Activated gamma-delta T cell treated with anti-CD3 and anti-CD28 coated beads, Interleukin-2, amount 50 U/mL, for 16 hours (primary cell): ENCODE measurements around the gene HIF1A.
"Not testable (repeated sequence)": the region's sequence is repeated elsewhere in the genome, so short reads cannot be mapped to it uniquely, and the experiment has no call there.

Source experiments
- DNase-seq: peaks from one replicate; pipeline ENCODE4 v3.0.0-alpha.2; 2020; ENCODE audit warnings: low read depth

Gene HIF1A

DNA sequence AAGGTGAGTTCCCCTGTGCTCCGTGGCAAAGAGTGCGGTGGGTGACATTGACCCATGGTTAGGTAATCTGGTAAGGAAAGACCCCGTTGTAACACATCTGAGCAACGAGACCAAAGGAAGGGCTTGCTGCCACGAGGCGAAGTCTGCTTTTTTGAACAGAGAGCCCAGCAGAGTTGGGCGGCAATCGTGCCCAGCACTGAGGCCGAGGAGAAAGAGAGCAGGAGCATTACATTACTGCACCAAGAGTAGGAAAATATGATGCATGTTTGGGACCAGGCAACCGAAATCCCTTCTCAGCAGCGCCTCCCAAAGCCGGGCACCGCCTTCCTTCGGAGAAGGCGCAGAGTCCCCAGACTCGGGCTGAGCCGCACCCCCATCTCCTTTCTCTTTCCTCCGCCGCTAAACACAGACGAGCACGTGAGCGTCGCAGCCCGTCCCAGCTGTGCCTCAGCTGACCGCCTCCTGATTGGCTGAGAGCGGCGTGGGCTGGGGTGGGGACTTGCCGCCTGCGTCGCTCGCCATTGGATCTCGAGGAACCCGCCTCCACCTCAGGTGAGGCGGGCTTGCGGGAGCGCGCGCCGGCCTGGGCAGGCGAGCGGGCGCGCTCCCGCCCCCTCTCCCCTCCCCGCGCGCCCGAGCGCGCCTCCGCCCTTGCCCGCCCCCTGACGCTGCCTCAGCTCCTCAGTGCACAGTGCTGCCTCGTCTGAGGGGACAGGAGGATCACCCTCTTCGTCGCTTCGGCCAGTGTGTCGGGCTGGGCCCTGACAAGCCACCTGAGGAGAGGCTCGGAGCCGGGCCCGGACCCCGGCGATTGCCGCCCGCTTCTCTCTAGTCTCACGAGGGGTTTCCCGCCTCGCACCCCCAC lies at the start of gene HIF1A:
Gene HIF1A, plus strand, starts transcription at position 684 of the 865 bp plus-strand sequence. CDS start 292 bp downstream, outside the sequence.
- DNase-seq, result peak; percentile 93

DNA sequence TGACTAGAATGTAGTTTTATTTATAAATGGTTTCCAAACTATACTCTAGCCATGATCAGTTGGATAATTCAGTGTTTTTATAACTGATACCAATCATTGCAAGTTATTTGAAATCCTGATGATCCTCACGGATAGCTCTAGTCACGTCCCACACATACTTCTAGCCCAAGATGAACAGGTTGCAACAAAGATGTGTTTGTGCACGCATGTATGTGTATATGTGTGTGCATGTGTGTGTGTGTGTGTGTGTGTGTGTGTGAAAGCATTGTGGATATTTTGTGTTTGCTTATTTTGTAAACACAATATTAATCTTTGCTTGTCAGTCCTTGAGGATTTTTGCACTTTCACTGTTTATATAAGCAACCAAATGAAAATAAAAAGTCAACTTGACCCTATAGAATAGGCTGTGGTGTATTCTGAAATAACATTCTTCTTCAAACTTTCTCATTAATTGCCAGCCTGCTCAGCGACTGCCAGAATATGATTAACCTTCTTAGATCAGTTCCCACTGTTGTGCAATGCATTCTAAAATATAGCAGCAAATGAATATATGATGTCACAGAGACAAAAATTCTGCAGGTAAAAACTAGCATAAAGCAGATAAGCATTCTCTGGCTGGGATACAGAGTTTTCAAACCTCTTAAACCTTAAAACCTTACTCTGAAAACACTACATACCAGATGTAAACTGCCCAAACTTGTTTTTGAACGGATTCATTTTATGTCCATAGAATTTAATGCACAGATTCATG lies 48.8 kb upstream of the HIF1A start:
- no peak for DNase-seq

DNA sequence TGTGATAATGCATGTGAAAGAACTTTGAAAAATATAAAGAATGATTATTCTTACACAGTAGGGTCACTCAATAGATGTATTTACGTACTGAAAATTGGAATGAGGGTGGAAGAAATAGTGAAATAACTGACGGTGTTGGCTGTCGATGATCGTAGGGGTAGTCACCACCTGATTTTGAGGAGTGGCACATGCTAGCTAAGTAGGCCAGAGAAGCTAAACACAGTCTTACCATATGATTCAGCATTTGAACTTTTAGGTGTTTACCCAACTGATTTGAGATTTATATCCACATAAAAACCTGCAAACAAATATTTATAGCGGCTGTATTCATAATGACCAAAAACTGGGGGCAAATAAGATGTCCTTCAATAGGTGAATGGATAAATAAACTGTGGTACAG lies 47.6 kb upstream of the HIF1A start:
- DNase-seq, result no peak

DNA sequence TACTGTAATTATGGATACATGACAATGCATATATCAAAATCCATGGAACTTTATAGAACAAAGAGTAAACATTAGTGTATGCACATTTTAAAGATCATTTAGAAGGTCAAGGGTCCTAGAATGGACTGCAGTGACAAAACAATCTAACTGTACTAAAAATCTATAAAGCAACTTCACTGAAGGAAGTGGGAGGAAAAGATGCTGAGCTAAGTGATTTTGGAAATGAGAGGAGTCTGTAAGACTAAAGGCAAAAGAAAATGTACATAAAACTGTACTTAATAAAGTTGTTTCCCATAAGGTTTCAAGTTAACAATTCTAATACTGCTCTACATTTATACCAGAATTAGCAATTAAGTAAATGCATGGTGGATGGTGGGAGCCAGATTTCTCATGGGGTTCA lies 46.9 kb upstream of the HIF1A start:
- no peak for DNase-seq

DNA sequence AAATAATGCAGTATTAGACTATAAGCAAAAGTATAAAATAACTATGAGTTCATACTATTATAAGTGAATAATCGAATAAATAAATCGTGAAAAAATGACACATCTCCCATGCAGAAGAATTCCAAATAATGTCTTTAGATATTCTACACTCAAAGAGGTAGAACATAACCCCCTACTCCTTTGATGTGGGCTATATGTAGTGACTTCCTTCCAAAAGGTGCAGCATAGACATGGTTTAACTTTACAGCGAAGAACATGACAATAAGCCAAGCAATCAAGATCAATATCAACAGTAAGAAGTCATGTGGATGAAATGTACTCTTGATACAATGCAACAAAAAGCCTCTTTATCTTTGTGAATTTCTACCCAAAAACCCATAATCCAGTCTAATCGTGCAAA lies 46.0 kb upstream of the HIF1A start:
- DNase-seq, result no peak

DNA sequence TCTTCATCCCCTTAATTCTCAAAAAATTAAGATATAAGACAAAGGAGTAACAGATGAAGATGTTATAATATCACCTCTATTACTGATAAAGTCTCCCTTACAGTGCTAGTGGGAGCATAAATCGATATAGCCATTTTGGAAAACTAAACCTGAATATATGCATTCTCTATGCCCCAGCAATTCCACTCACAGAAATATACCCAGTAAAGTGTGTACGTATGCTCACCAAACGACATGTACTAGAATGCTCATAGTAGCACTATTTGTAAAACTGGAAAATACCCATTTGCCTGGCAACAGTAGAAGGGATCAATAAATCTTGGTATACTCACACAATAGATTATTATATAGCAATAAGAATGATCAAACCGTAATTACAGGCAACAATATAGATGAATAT lies 44.0 kb upstream of the HIF1A start:
- no peak for DNase-seq

DNA sequence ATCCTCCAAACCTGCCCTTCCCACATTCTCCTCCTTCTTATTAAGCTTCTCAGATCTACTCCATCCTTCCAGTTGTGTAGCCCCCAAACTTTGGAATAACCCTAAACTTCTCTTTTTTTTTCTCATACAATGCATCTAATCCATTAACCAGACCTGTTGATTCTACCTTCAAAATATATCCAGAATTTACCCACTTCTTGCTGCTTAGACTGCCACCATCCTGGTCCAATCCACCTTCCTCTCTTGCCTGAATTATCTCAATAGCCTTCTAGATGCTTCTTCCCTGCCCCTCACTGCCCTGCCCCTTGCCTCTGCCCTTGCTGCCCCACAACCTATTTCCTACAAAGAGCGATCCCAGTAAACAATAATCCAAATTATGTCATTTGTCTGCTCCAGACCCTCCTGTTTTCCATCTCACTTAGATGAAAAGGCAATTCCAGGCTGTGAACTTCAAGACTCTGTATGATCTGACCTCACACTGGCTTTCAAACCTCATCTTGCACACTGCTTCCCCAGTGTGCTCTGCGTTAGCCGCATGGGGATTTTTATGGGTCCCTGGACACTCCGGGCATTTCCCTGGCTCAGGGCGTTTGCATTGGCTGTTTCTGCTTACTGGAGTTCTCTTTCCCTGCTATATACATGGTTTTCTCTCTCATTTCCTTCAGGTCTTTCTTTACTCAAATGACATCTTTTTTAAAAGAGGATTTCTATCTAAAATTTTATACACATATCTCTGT lies 42.6 kb upstream of the HIF1A start:
- DNase-seq, result no peak

DNA sequence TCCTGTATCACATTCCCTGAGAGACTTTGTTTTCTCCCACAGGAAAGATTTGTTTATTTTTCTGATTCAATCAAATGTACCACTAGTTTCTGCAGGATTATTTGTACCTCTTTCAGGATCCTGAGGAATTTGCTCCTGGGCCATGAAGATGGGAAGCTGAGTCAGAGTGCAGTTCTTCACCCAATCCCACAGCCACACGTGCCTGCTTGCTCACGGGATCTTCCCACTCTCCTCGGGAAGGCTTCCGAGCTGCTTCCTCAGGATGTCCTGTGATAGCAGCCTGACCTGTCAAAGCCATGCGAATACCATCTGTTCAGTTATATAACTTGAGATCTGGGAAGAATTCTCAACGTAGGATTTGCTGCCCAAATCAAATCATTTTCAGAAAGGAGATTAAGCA lies 41.8 kb upstream of the HIF1A start:
- DNase-seq, result no peak

DNA sequence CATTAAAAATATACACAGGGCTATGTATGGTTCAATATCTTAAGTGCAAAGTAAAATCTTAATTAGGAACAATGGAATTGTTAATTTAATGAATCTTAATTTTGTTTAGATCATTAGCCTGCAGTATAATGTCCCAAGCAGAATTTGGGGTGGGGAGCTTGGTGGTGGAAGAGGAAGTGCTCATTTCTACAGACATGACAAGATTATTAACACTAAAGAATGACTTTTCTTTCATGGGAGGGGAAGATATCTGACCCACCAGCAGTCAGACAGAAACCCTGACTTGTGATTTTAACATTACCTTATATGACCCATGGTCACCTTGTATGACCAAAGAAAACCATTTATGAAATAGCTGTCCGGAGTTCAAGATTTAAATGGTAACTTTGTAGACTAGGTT lies 41.3 kb upstream of the HIF1A start:
- DNase-seq, result no peak

DNA sequence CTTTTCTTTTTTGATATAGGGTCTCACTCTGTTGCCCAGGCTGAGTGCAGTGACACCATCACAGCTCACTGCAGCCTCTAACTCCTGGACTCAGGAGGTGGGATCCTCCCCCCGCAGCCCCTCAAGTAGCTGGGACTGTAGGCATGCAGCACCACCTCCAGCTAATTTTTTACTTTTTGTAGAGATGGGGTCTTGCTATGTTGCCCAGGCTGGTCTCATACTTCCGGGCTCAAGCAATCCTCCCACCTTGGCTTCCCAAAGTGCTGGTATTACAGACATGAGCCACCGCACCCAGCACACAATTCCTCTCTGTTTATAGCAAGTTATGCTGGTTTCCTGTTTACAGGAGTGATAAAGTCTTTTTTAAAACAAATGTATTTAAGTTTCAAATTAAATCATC lies 39.5 kb upstream of the HIF1A start:
- DNase-seq, result no peak

DNA sequence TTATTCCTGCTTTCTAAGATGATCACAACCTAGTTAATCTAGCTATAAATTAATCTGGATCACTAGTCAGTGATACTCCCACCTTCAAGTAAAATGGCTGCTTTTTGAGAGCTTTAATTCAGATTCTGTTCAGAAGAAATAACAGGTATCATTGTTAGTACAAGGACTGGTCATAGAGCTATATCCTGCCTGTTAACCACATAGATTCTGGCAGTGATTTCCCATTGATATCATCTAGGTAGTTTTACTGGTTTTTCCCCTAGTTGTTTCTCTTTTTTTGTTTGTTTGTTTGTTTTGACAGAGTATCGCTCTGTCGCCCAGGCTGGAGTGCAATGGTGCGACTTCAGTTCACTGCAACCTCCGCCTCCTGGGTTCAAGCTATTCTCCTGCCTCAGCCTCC lies 39.0 kb upstream of the HIF1A start:
- DNase-seq, result no peak

DNA sequence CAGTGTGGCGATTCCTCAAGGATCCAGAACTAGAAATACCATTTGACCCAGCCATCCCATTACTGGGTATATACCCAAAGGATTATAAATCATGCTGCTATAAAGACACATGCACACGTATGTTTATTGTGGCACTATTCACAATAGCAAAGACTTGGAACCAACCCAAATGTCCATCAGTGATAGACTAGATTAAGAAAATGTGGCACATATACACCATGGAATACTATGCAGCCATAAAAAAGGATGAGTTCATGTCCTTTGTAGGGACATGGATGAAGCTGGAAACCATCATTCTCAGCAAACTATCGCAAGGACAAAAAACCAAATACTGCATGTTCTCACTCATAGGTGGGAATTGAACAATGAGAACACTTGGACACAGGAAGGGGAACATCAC lies 37.2 kb upstream of the HIF1A start:
- DNase-seq, result not testable (repeated sequence)

DNA sequence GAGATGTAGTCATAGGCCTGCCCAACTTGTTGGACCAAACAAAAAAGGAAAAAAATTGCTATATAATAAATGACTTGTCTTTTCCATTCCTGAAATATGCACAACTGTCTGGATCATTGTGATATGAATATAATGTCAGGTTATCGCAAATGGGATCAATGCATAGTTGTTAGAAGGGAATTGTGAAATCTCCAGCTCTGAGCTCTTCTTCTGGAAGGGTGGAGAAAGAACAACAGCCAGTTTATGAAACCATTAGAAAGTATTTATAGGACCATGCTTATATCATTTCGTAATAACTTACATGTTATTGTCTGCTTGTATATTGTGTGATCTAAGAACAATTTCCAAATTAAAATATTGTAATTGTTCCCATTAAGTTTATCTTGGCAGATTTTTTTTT lies 35.7 kb upstream of the HIF1A start:
- DNase-seq, result no peak

DNA sequence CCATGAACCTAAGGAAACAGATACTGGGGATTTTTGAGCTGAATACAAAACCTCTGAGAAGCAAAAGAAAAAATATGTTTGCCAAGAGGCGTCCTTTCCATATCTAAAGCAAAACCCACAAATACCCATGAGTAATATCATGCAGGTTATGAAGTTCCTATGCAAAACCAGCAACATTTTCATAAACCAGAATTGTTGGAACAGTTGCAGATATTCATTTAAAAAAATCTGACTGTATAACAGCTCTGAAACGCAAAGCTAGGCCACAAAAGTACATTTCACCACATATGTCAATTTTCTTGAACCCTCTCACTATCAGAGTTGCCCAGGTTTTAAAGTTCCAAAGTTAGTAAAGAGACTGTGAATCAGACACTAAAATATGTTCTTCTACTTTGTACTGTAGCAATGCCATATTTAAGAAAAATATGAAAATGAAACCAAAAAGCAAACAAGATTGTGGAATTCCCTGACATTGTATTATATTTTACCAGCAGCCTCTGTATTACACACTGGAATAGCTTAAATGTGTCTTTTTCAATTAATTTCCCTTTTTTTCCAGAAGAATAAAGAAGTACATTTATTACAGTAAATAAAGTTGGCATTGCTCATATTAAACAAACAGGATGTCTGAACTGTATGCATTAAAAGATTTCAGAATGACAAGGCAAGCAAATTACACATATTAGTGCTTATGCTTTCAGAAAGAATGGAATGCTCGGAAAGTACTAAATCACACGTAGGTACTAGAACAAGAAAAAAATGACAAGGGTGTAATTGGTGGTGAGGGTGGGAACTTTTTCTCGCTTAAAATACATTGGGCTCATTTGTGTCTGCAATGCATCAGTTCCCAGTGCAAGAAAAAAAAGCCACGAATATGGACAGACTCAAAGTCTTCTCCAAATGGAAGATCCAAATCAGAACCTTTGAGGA lies 33.6 kb upstream of the HIF1A start:
- no peak for DNase-seq

DNA sequence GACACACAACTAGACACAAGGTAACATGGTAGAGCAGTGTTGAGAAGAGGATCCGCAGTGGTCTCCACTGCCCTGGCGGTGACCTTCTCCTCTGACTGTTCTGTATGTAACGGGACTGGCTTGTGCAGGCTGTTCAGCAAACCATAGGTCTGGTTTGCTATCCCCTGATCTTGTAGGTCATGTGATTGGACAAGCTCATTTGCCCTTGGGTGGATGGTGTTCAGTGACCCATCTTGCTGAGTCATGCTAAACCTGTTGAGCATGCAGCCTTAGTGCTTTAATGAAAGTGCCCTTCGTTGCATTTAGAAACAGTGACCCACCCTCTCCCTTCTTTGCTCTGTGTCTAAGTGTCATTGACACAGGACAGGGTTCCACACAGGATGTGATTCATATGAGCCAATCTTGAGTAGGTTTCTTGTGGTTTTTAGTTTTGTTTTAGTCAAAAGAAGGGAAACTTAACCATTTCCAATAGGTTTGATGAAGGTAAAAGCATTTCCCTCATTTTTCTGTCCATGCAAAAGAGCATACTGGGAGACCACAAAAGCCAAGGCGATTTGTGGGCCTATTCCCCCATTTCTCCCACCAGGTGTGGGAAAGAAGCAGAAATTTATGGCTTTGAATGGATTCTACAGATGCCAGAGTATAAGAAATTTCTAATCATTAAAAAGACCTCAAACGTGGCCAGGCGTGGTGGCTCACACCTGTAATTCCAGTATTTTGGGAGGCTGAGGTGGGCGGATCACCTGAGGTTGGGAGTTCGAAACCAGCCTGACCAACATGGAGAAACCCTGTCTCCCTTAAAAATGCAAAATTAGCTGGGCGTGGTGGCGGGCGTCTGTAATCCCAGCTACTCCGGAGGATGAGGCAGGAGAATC lies 32.6 kb upstream of the HIF1A start:
- peak; percentile 34 for DNase-seq

DNA sequence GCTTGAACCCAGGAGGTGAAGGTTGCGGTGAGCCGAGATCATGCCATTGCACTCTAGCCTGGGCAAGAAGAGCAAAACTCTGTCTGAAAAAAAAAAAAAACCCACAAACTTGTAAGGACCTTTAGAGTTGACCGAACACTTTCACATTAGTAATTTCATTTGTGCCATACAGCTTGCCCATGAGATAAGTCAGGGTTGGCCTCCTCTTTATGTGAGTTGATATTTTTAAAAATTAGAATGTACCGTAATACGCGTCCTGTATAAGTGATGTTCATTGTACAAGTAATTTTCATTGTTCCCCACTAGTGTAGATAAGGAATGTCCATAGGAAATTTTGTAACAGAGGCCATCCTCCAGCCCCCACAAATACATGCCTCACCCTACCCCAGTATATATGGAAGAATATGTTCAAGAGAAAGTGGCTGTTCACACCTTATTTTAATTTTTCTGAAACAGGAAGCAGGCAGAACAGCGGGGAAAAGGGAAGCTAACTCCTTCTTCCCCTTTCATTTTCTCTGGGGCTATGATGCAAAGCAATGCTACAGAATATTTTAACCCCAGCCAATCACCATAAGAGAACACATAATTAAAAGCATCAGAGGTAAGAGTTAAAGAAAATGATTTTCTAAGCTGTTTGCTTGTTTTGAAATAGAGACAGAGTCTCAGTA lies 31.9 kb upstream of the HIF1A start:
- no peak for DNase-seq

DNA sequence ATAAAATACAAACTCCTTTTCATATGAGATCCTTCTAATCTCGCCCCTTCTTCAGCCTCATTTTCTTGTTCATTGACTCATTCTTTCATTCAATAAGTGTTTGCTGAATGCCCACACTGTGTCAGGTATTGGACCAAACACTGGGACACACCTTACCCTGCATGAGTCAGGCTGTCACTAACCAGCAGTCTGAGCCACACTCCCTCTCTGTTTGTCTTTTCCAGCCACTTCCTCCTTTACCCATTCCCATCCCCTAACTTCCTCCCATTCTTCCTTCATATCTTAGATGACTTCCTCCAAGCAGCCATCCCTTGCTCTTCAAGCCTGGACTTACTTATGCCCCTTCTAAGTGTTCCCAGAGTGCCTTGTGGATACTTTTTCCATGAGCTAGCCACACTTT lies 27.0 kb upstream of the HIF1A start:
- DNase-seq, result no peak

DNA sequence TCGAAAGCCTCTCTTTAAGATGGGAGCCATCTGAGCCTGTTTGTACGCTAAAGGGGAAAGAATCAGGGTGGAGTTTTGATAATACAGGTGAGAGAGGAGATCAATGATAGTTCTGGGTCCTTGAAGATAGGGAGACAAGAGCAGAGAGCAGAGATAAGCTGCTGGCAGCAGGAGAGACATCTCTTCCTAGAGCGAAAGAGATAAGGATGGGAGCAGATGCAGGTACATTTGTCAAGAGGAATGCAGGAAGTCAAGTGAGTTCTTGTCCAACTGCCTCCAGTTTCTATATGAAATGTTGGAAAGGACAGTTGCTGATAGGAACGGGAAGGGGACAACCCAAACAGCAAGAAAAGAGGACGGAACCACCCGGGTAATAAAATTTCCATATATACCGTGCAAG lies 24.7 kb upstream of the HIF1A start:
- no peak for DNase-seq

DNA sequence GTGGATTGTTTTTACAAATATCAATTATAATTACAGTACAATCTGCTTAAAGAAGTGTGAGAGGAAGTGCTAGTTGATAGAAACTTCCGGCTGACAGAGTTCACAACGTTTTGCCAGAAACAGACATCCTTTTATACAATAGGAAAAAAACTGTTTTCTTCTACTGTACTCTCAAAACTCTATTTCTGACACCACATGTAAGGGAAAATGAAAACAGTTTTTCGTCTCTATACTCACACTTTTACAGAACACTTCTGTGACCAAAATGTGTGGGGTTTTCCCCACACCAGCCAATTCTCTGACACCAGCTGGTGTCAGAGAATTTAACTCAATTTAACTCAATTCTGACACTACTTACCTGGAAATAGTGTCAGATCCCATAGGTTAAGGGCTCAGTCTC lies 24.2 kb upstream of the HIF1A start:
- no peak for DNase-seq

DNA sequence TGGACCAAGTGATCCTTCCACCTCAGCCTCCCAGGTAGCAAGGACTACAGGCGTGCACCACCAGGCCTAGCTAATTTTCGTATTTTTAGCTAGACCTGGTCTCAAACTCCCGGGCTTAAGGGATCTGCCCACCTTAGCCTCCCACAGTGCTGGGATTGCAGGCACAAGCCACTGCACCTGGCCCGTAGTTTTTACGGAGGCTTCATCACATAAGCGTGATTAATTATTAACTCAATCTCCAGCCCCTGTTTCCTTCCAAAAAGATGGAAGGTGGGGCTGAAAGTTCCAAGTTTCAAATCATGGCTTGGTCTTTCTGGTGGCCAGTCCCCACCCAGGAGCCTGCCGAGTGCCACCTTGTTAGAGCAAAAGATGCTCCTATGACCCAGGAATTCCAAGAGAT lies 22.5 kb upstream of the HIF1A start:
- DNase-seq, result no peak
